Testis (tissue), 2 donors: ENCODE measurements around the gene EDN2.

ENCODE experiments used
- POLR2A ChIP-seq: fragments of 450-650 bp; IDR thresholded peaks from one replicate; pipeline ENCODE4 v1.6.1; 2017; ENCODE audit warnings: antibody characterized with exemption, mild to moderate bottlenecking, moderate library complexity
- TF ChIP-seq, protein P1 (sequence below), 3 experiments: fragments of 450-650 bp in 2 of 3; fragments of 200-600 bp in 1 of 3; sonication (generic) in 1 of 3; IDR thresholded peaks; one replicate each; pipeline ENCODE4 v1.5.1; 2016 to 2019; ENCODE audit warnings: antibody characterized with exemption in 3 of 3, mild to moderate bottlenecking in 2 of 3, moderate library complexity in 1 of 3

DNA sequence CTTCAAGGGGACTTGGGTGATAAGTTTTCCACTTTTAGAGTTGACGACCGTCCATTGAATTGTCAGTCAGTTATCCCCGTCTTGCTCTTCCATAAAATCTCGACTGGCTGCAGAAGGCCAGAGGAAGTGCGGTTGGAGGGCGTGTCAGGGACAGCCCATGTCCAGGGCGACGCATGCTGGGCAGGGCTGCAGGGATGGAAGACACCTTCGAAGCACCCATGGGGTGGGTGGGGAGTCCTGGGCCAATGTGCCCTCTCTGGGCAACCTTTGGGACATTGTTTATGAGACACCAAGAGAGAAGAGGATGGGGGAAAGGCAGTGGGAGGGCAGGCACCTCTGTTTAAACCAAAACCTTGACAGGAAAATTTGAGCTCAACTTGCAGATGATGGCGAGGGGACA is 38.6 kb upstream of the EDN2 start:
- TF ChIP-seq, protein P1, sequence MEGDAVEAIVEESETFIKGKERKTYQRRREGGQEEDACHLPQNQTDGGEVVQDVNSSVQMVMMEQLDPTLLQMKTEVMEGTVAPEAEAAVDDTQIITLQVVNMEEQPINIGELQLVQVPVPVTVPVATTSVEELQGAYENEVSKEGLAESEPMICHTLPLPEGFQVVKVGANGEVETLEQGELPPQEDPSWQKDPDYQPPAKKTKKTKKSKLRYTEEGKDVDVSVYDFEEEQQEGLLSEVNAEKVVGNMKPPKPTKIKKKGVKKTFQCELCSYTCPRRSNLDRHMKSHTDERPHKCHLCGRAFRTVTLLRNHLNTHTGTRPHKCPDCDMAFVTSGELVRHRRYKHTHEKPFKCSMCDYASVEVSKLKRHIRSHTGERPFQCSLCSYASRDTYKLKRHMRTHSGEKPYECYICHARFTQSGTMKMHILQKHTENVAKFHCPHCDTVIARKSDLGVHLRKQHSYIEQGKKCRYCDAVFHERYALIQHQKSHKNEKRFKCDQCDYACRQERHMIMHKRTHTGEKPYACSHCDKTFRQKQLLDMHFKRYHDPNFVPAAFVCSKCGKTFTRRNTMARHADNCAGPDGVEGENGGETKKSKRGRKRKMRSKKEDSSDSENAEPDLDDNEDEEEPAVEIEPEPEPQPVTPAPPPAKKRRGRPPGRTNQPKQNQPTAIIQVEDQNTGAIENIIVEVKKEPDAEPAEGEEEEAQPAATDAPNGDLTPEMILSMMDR (IDR thresholded peaks at IDR 0.05) = no peak
- no peak for TF ChIP-seq POLR2A
